ENCODE results near the gene TTLL11. TPM values are rescaled to one million over a fixed set of nuclear protein-coding genes. Genes with fewer than 3 reads are reported as not detected.

Gene TTLL11
- total and polyA plus RNA-seq, 4 donors, result 1.4 to 4.5 (median 3.6) TPM

DNA sequence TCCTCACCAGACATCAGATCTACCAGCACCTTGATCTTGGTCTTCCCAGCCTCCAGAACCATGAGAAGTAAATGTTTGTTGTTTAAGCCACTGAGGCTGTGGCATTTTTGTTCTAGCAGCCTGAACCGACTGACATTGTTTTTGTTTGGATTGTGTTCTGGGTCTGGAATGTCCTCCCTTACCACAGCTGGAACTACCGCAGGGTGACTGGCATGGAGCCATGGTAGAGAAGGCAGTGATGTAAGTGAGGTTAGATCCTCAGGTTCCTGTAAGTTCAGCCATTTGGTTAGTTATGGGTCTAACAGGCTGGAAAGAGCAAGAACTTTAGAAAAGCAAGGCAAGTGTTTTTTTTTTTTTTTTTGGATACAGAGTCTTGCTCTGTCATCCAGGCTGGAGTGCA, 232.4 kb downstream of the TTLL11 start:
- Histone ChIP-seq H3K27ac (ENCODE audit: low read depth in 1 of 2, low read length in 2 of 2) (no peak overlapping the region), H3K27me3 (ENCODE audit: control insufficient read depth in 4 of 4, insufficient read depth in 4 of 4, low read length in 3 of 4) (no peaks in the 10 kb centered on the region), H3K36me3 (ENCODE audit: control insufficient read depth in 4 of 4, insufficient read depth in 3 of 4, low read depth in 1 of 4, low read length in 3 of 4) (no peaks in the 10 kb centered on the region), H3K9me3 (ENCODE audit: control insufficient read depth in 4 of 4, low read length in 3 of 4) (no peaks in the 10 kb centered on the region), H3K9ac (ENCODE audit: low read depth in 1 of 2, low read length in 2 of 2) (no peak overlapping the region), H3K4me3 (ENCODE audit: low read depth in 1 of 3, low read length in 3 of 3) (no peak overlapping the region), H3K4me1 (ENCODE audit: control insufficient read depth in 4 of 4, insufficient read depth in 4 of 4, low read length in 3 of 4) (no peaks in the 10 kb centered on the region)
- no peak for DNase-seq (ENCODE audit: low spot score)
- no peak for TF ChIP-seq FOXA1 (IDR thresholded peaks at IDR 0.05)
- TF ChIP-seq JUND (IDR thresholded peaks at IDR 0.05), result no peak
- TF ChIP-seq, protein P1, sequence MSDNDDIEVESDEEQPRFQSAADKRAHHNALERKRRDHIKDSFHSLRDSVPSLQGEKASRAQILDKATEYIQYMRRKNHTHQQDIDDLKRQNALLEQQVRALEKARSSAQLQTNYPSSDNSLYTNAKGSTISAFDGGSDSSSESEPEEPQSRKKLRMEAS (IDR thresholded peaks at IDR 0.05), result no peak
- no peak for TF ChIP-seq HNF4A (conservative IDR thresholded peaks at IDR 0.05)
- no peak for TF ChIP-seq SP1 (IDR thresholded peaks at IDR 0.05)
- no peak for TF ChIP-seq RXRA (IDR thresholded peaks at IDR 0.05)
- TF ChIP-seq NR2F2 (IDR thresholded peaks at IDR 0.05), result no peak
- no peak for TF ChIP-seq EGR1 (IDR thresholded peaks at IDR 0.05; ENCODE audit: low read depth in 2 of 2)
- no peak for TF ChIP-seq RAD21 (IDR thresholded peaks at IDR 0.05)
- TF ChIP-seq TAF1 (conservative IDR thresholded peaks at IDR 0.05), result no peak
- no peak for TF ChIP-seq HNF4G (IDR thresholded peaks at IDR 0.05)
- TF ChIP-seq, protein P2, sequence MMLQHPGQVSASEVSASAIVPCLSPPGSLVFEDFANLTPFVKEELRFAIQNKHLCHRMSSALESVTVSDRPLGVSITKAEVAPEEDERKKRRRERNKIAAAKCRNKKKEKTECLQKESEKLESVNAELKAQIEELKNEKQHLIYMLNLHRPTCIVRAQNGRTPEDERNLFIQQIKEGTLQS (IDR thresholded peaks at IDR 0.05), result no peak
- TF ChIP-seq, protein P3, sequence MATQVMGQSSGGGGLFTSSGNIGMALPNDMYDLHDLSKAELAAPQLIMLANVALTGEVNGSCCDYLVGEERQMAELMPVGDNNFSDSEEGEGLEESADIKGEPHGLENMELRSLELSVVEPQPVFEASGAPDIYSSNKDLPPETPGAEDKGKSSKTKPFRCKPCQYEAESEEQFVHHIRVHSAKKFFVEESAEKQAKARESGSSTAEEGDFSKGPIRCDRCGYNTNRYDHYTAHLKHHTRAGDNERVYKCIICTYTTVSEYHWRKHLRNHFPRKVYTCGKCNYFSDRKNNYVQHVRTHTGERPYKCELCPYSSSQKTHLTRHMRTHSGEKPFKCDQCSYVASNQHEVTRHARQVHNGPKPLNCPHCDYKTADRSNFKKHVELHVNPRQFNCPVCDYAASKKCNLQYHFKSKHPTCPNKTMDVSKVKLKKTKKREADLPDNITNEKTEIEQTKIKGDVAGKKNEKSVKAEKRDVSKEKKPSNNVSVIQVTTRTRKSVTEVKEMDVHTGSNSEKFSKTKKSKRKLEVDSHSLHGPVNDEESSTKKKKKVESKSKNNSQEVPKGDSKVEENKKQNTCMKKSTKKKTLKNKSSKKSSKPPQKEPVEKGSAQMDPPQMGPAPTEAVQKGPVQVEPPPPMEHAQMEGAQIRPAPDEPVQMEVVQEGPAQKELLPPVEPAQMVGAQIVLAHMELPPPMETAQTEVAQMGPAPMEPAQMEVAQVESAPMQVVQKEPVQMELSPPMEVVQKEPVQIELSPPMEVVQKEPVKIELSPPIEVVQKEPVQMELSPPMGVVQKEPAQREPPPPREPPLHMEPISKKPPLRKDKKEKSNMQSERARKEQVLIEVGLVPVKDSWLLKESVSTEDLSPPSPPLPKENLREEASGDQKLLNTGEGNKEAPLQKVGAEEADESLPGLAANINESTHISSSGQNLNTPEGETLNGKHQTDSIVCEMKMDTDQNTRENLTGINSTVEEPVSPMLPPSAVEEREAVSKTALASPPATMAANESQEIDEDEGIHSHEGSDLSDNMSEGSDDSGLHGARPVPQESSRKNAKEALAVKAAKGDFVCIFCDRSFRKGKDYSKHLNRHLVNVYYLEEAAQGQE (IDR thresholded peaks at IDR 0.05), result no peak
- WGBS, result 49% methylated on average over 2 of the region's 2 CpGs

DNA sequence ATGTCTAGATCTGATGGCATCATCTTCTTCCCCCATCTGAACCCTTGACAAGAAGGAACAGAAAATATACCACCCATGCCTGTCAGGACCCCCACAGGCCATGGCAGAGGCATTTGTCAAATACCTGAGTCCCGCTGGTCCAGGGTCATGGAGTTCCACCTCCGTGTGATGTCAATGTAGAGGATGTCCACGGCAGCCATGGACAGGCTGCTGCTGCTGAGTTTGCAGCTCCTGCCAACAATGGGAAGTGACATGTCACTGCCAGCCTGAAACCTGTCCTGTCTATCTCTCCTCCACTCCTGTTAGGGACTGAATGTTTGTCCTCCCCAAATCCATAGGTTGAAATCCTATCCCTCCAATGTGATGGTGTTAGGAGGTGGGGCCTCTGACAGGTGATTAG, 232.9 kb downstream of the TTLL11 start:
- H3K27me3 ChIP-seq (ENCODE audit: control insufficient read depth in 4 of 4, insufficient read depth in 4 of 4, low read length in 3 of 4), result no peaks in the 10 kb centered on the region
- H3K9ac ChIP-seq (ENCODE audit: low read depth in 1 of 2, low read length in 2 of 2), result no peak overlapping the region
- no peak overlapping the region for H3K4me3 ChIP-seq (ENCODE audit: low read depth in 1 of 3, low read length in 3 of 3)
- no peak overlapping the region for H3K27ac ChIP-seq (ENCODE audit: low read depth in 1 of 2, low read length in 2 of 2)
- TF ChIP-seq NR2F2 (IDR thresholded peaks at IDR 0.05), result no peak
- TF ChIP-seq, protein P2 (IDR thresholded peaks at IDR 0.05), result no peak
- no peak for TF ChIP-seq YY1 (IDR thresholded peaks at IDR 0.05)
- TF ChIP-seq RAD21 (IDR thresholded peaks at IDR 0.05), result no peak
- no peak for TF ChIP-seq HNF4G (IDR thresholded peaks at IDR 0.05)
- no peak for TF ChIP-seq TAF1 (conservative IDR thresholded peaks at IDR 0.05)
- no peak for TF ChIP-seq EGR1 (IDR thresholded peaks at IDR 0.05; ENCODE audit: low read depth in 2 of 2)
- no peak for TF ChIP-seq SP1 (IDR thresholded peaks at IDR 0.05)
- TF ChIP-seq, protein P4, sequence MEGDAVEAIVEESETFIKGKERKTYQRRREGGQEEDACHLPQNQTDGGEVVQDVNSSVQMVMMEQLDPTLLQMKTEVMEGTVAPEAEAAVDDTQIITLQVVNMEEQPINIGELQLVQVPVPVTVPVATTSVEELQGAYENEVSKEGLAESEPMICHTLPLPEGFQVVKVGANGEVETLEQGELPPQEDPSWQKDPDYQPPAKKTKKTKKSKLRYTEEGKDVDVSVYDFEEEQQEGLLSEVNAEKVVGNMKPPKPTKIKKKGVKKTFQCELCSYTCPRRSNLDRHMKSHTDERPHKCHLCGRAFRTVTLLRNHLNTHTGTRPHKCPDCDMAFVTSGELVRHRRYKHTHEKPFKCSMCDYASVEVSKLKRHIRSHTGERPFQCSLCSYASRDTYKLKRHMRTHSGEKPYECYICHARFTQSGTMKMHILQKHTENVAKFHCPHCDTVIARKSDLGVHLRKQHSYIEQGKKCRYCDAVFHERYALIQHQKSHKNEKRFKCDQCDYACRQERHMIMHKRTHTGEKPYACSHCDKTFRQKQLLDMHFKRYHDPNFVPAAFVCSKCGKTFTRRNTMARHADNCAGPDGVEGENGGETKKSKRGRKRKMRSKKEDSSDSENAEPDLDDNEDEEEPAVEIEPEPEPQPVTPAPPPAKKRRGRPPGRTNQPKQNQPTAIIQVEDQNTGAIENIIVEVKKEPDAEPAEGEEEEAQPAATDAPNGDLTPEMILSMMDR (IDR thresholded peaks at IDR 0.05; ENCODE audit: low read depth, low read length, missing input control), result no peak
- TF ChIP-seq, protein P3 (IDR thresholded peaks at IDR 0.05), result no peak
- no peak for TF ChIP-seq FOXA1 (IDR thresholded peaks at IDR 0.05)
- no peak for TF ChIP-seq RXRA (IDR thresholded peaks at IDR 0.05)
- no peak for TF ChIP-seq HNF4A (conservative IDR thresholded peaks at IDR 0.05)
- no peak for TF ChIP-seq FOXA2 (IDR thresholded peaks at IDR 0.05)
- TF ChIP-seq, protein P5, sequence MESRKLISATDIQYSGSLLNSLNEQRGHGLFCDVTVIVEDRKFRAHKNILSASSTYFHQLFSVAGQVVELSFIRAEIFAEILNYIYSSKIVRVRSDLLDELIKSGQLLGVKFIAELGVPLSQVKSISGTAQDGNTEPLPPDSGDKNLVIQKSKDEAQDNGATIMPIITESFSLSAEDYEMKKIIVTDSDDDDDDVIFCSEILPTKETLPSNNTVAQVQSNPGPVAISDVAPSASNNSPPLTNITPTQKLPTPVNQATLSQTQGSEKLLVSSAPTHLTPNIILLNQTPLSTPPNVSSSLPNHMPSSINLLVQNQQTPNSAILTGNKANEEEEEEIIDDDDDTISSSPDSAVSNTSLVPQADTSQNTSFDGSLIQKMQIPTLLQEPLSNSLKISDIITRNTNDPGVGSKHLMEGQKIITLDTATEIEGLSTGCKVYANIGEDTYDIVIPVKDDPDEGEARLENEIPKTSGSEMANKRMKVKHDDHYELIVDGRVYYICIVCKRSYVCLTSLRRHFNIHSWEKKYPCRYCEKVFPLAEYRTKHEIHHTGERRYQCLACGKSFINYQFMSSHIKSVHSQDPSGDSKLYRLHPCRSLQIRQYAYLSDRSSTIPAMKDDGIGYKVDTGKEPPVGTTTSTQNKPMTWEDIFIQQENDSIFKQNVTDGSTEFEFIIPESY (IDR thresholded peaks at IDR 0.05), result no peak
- no peak for TF ChIP-seq GABPA (IDR thresholded peaks at IDR 0.05 in 1 of 2, conservative IDR thresholded peaks at IDR 0.05 in 1 of 2)
- H3K36me3 ChIP-seq (ENCODE audit: control insufficient read depth in 4 of 4, insufficient read depth in 3 of 4, low read depth in 1 of 4, low read length in 3 of 4), result no peaks in the 10 kb centered on the region
- H3K9me3 ChIP-seq (ENCODE audit: control insufficient read depth in 4 of 4, low read length in 3 of 4), result no peaks in the 10 kb centered on the region
- 91% methylated on average over 3 of the region's 3 CpGs for whole genome bisulfite sequencing
- H3K4me1 ChIP-seq (ENCODE audit: control insufficient read depth in 4 of 4, insufficient read depth in 4 of 4, low read length in 3 of 4), result no peaks in the 10 kb centered on the region
- no peak for DNase-seq (ENCODE audit: low spot score)
